HepG2 (cell line): ENCODE results near the gene LAMB2. TPM values are rescaled to one million over a fixed set of nuclear protein-coding genes. Genes with fewer than 3 reads are reported as not detected.

Experiments
- ATAC-seq: fragments of 200-7000 bp; cut with Tn5 transposase; 3 replicates; pipeline ENCODE4 v1.9.1; 2020; ENCODE audit warnings: mild to moderate bottlenecking, moderate library complexity
- BruUV-seq: library from RNA; stranded (reverse); fragments of 400-500 nt; replicated peaks from 2 replicates; lab custom pipeline; 2021; lab: Mats Ljungman, UMichigan
- CTCF ChIA-PET: fragments of 300-600 bp; formaldehyde crosslinking; extraction: SDS; loops from one replicate; lab custom pipeline; 2021; ENCODE audit warnings: low total read pairs, inconsistent platforms, low intra/inter-chr PET ratio; lab: Yijun Ruan, JAX
- POLR2A ChIA-PET: fragments of 350-600 bp; sonication (Branson Sonifier 250); formaldehyde crosslinking; loops from one replicate; lab custom pipeline; 2020; ENCODE audit warnings: antibody characterized with exemption, inconsistent platforms; lab: Yijun Ruan, JAX
- DNase-seq: peaks from one replicate; pipeline ENCODE4 v3.0.0-alpha.2; 2015; ENCODE audit warnings: low spot score
- FAIRE-seq: peaks from 3 replicates; lab custom pipeline; 2011; peaks lifted over from hg19 to GRCh38; lab: Jason Lieb, UNC
- H2AFZ ChIP-seq: one replicate; pipeline ENCODE4 v1.6.1; 2011; ENCODE audit warnings: low read length, inconsistent platforms
- H3K27ac ChIP-seq: fragments of 300-600 bp; 3 replicates; pipeline ENCODE4 v1.8.0; 2011; ENCODE audit warnings: mixed run types, mild to moderate bottlenecking, mixed read lengths, low read length, inconsistent platforms; ENCODE audit not compliant: insufficient read depth; ENCODE audit errors: extremely low read length
- H3K27me3 ChIP-seq, 2 experiments: fragments of 200-600 bp in 1 of 2; 2 replicates in 1 of 2; 3 replicates in 1 of 2; pipeline versions ENCODE4 v1.6.0 to v1.8.0; 2011; ENCODE audit warnings: low read length in 2 of 2, mild to moderate bottlenecking in 2 of 2, moderate library complexity in 2 of 2, inconsistent platforms in 1 of 2; ENCODE audit not compliant: insufficient read depth in 2 of 2, control insufficient read depth in 1 of 2
- H3K36me3 ChIP-seq, 2 experiments: fragments of 200-600 bp in 1 of 2; replicated peaks in 1 of 2; 2 replicates in 1 of 2; 3 replicates in 1 of 2; pipeline versions ENCODE4 v1.5.1 to v1.8.0; 2011; ENCODE audit warnings: low read length in 2 of 2, inconsistent platforms in 1 of 2; ENCODE audit not compliant: insufficient read depth in 2 of 2, control insufficient read depth in 1 of 2
- H3K4me1 ChIP-seq: 2 replicates; pipeline ENCODE4 v1.5.1; 2012; ENCODE audit warnings: low read length, inconsistent platforms; ENCODE audit not compliant: insufficient read depth
- H3K4me2 ChIP-seq: 2 replicates; pipeline ENCODE4 v1.6.0; 2011; ENCODE audit warnings: low read depth, low read length, inconsistent platforms
- H3K4me3 ChIP-seq, 3 experiments: fragments of 200-600 bp in 1 of 3; sonication (generic), shearing (Covaris generic) in 1 of 3; replicated peaks in 1 of 3; 2 replicates each; pipeline ENCODE4 v1.5.1; 2011 to 2016; ENCODE audit warnings: low read length in 3 of 3, inconsistent platforms in 2 of 3, low read depth in 2 of 3, mild to moderate bottlenecking in 2 of 3, control low read depth in 1 of 3, mixed read lengths in 1 of 3; ENCODE audit not compliant: insufficient read depth in 1 of 3
- H3K79me2 ChIP-seq: one replicate; pipeline ENCODE4 v1.6.1; 2011; ENCODE audit warnings: low read length, inconsistent platforms; ENCODE audit not compliant: insufficient read depth
- H3K9ac ChIP-seq: 2 replicates; pipeline ENCODE4 v1.6.0; 2011; ENCODE audit warnings: mild to moderate bottlenecking, low read depth, low read length, inconsistent platforms; ENCODE audit not compliant: insufficient read depth
- H3K9me3 ChIP-seq: 2 replicates; pipeline ENCODE4 v1.5.1; 2012; ENCODE audit warnings: mild to moderate bottlenecking, low read length
- H4K20me1 ChIP-seq: 2 replicates; pipeline ENCODE4 v1.6.0; 2011; ENCODE audit warnings: inconsistent platforms, mild to moderate bottlenecking, low read length, moderate library complexity; ENCODE audit not compliant: insufficient read depth
- DNMT3B ChIP-seq: conservative IDR thresholded peaks from 2 replicates; pipeline ENCODE4 v1.6.1; 2016; ENCODE audit warnings: missing biosample characterization, control low read depth
- HDAC6 ChIP-seq: fragments of 200-600 bp; sonication (generic); IDR thresholded peaks from 2 replicates; pipeline ENCODE4 v1.7.0; 2017; ENCODE audit warnings: mild to moderate bottlenecking, antibody characterized with exemption, low read length, low read depth
- KLF13 ChIP-seq: sonication (generic); formaldehyde crosslinking; IDR thresholded peaks from 2 replicates; pipeline ENCODE4 v1.4.0; 2020; ENCODE audit warnings: mild to moderate bottlenecking, missing genetic modification reagents
- KLF16 ChIP-seq, 2 experiments: sonication (generic) in 1 of 2; formaldehyde crosslinking in 1 of 2; IDR thresholded peaks; 2 replicates each; pipeline versions ENCODE4 v1.6.1 to v1.8.0; 2016 to 2023; ENCODE audit warnings: missing genetic modification reagents in 2 of 2, missing compliant biosample characterization in 1 of 2
- ZNF253 ChIP-seq: sonication (generic); formaldehyde crosslinking; IDR thresholded peaks from 2 replicates; pipeline ENCODE4 v1.8.0; 2022; ENCODE audit warnings: mild to moderate bottlenecking, missing genetic modification reagents, borderline replicate concordance
- WGBS: methylation state at CpG from one replicate; pipeline ENCODE4 v1.1.6; 2017; ENCODE audit warnings: low lambda C conversion rate; 5-methylcytosine and 5-hydroxymethylcytosine counted together
- in situ Hi-C: cut with HindIII; loops from 2 replicates; pipeline ENCODE4 v1.10.0; 2017; ENCODE audit warnings: low pct_unique_long_range_greater_than_20kb; ENCODE audit not compliant: extremely low pct_ligation_motif_present
- intact Hi-C: fragments of 100-400 bp; cut with micrococcal nuclease; formaldehyde crosslinking; loops from one replicate; pipeline ENCODE4 v1.10.0; 2022; ENCODE audit not compliant: unreplicated experiment
- polyA plus RNA-seq, 8 experiments: library from polyadenylated mRNA; depleted of rRNA in 3 of 8; stranded (reverse) in 7 of 8; unstranded in 1 of 8; fragments of >200 nt; fragmentation: Illumina TruSeq in 4 of 8; extraction: Trizol in 4 of 8; gene quantifications; 2 replicates each; pipeline versions ENCODE4 v1.2.1 to v1.2.3, GENCODE V29; 2011 to 2016; ENCODE audit warnings: low read depth in 4 of 8, missing spikeins in 1 of 8, mixed read lengths in 1 of 8; ENCODE audit not compliant: insufficient read depth in 1 of 8
- total RNA-seq, 5 experiments: library from RNA; depleted of rRNA; stranded (reverse); fragments of >200 nt; fragmentation: Illumina TruSeq; extraction: Trizol; gene quantifications; 2 replicates each; pipeline ENCODE4 v1.2.3, GENCODE V29; 2016; ENCODE audit warnings: low read depth in 1 of 5
- TF ChIP-seq, protein P1 (sequence below): sonication (generic); formaldehyde crosslinking; IDR thresholded peaks from 2 replicates; pipeline ENCODE4 v1.4.0; 2020; ENCODE audit warnings: missing genetic modification reagents
- TF ChIP-seq, protein P2 (sequence below): sonication (generic); formaldehyde crosslinking; IDR thresholded peaks from 2 replicates; pipeline ENCODE4 v1.4.0; 2020; ENCODE audit warnings: mild to moderate bottlenecking, missing genetic modification reagents, borderline replicate concordance
- TF ChIP-seq, protein P3 (sequence below): sonication (generic); formaldehyde crosslinking; IDR thresholded peaks from 2 replicates; pipeline ENCODE4 v1.8.1; 2023; ENCODE audit warnings: mild to moderate bottlenecking, inconsistent platforms, moderate library complexity, missing genetic modification reagents, borderline replicate concordance
- TF ChIP-seq, protein P4 (sequence below): sonication (generic); formaldehyde crosslinking; IDR thresholded peaks from 2 replicates; pipeline ENCODE4 v1.4.0; 2020; ENCODE audit warnings: missing genetic modification reagents

LAMB2 gene
- total and polyA plus RNA-seq, 2 of the 13 experiments (the other 11 are each of a cell fraction or from before 2014, with no cell fraction given): 208 to 443 TPM

DNA sequence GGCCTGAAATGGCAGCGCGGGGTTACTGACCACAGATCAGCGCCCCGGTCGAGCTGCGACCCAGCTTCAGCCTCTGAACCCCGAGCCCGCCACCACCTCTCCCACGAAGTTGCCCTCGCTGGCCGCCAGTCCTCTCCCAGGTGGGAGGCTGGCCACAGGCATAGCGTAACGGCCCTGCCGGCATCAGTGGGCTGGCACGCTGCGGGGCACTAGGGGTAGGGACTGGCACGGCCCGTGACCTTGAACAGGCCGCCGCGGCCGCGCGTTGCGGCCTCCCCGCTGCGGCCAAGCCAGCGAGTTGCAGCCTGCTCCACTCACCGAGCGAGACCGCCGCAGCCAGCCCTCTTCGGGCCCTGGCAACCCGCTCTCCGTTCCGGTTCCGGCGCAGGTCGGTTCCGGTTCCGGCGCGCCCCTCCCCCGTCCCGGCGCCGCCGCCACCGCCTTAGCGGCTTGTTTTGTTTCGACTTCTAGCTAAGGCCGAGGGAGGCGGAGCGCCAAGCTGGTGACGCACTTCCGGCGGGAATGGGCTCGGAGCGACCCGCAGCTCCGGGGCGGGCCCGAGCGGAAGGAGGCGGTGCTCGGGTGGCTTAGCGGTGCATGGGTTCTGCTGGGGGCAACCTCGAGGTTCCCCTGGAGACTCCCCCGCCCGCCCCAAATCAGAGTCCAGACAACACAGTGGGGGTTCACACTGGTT, 12.3 kb downstream of the LAMB2 start, which contains the start of gene USP19 (continued):
- TF ChIP-seq, protein P1, sequence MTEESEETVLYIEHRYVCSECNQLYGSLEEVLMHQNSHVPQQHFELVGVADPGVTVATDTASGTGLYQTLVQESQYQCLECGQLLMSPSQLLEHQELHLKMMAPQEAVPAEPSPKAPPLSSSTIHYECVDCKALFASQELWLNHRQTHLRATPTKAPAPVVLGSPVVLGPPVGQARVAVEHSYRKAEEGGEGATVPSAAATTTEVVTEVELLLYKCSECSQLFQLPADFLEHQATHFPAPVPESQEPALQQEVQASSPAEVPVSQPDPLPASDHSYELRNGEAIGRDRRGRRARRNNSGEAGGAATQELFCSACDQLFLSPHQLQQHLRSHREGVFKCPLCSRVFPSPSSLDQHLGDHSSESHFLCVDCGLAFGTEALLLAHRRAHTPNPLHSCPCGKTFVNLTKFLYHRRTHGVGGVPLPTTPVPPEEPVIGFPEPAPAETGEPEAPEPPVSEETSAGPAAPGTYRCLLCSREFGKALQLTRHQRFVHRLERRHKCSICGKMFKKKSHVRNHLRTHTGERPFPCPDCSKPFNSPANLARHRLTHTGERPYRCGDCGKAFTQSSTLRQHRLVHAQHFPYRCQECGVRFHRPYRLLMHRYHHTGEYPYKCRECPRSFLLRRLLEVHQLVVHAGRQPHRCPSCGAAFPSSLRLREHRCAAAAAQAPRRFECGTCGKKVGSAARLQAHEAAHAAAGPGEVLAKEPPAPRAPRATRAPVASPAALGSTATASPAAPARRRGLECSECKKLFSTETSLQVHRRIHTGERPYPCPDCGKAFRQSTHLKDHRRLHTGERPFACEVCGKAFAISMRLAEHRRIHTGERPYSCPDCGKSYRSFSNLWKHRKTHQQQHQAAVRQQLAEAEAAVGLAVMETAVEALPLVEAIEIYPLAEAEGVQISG (CRISPR knock-in tag): peak; percentile 94

DNA sequence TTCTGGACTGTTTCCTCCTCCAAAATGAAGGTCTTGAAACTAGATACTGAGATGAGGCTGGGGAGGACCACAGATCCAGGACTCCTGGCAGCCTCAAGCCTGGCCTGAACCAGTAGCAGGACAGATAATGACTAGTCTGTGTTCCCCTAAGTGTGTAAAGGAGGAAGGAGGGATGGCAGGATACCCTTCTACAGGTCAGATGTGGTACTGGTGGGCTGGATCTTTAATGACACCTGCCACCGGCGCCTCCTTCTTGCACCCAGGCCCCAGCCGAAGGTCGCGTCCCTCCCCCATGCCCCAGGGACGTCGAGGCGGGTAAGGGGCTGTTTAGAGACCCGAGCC, 12.8 kb downstream of the LAMB2 start:
- Histone ChIP-seq H3K9ac (peak overlapping the region; percentile 97), H3K79me2 (peaks cover 14% of the 10 kb centered on the region), H3K4me1 (peaks cover 19% of the 10 kb centered on the region), H2AFZ (no peak overlapping the region), H3K27me3 (no peaks in the 10 kb centered on the region; a peak in 1 of 5 replicates), H3K9me3 (no peaks in the 10 kb centered on the region), H4K20me1 (no peaks in the 10 kb centered on the region), H3K36me3 (peaks cover 37 to 55% of the 10 kb centered on the region in 2 experiments), H3K4me3 (peak overlapping the region; percentile 76 to 100 (median 95)), H3K4me2 (peak overlapping the region; percentile 96), H3K27ac (peak overlapping the region; percentile 84)
- ChIA-PET POLR2A (interaction anchor here (1.0 to 4.3 kb wide), 9 partner anchors 13 to 239 kb away, joined by 3 to 110 read pairs (median 12); partner anchors contain the start of genes GPX1, IMPDH2, LAMB2 and QARS1), CTCF (no interaction called here)
- in situ Hi-C loops (no loop called here), intact Hi-C loops (loop anchor here (2.0 kb wide), 1 partner anchor 15 kb away; the partner anchor contains the start of gene QARS1)
- no peak for DNase-seq
- FAIRE-seq: no peak
- 3% methylated on average over 6 of the region's 9 CpGs for WGBS
- BruUV-seq: no TSS peak
- peak; percentile 4 for ATAC-seq
- TF ChIP-seq, protein P2, sequence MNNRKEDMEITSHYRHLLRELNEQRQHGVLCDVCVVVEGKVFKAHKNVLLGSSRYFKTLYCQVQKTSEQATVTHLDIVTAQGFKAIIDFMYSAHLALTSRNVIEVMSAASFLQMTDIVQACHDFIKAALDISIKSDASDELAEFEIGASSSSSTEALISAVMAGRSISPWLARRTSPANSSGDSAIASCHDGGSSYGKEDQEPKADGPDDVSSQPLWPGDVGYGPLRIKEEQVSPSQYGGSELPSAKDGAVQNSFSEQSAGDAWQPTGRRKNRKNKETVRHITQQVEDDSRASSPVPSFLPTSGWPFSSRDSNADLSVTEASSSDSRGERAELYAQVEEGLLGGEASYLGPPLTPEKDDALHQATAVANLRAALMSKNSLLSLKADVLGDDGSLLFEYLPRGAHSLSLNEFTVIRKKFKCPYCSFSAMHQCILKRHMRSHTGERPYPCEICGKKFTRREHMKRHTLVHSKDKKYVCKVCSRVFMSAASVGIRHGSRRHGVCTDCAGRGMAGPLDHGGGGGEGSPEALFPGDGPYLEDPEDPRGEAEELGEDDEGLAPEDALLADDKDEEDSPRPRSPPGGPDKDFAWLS (CRISPR knock-in tag): 0 out of 2 replicates have a peak, but pooled peaks have one; percentile 12
- TF ChIP-seq, protein P3, sequence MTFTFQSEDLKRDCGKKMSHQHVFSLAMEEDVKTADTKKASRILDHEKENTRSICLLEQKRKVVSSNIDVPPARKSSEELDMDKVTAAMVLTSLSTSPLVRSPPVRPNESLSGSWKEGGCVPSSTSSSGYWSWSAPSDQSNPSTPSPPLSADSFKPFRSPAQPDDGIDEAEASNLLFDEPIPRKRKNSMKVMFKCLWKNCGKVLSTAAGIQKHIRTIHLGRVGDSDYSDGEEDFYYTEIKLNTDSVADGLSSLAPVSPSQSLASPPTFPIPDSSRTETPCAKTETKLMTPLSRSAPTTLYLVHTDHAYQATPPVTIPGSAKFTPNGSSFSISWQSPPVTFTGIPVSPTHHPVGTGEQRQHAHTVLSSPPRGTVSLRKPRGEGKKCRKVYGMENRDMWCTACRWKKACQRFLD (CRISPR knock-in tag): no peak
- TF ChIP-seq DNMT3B (CRISPR knock-in tag) (no peak), KLF16 (CRISPR knock-in tag; IDR thresholded peaks at IDR 0.05) (no peak), HDAC6 (no peak), KLF13 (CRISPR knock-in tag) (peak; percentile 44; the same call in 1 of the 2 replicates), ZNF253 (CRISPR knock-in tag) (no peak)
- TF ChIP-seq, protein P4, sequence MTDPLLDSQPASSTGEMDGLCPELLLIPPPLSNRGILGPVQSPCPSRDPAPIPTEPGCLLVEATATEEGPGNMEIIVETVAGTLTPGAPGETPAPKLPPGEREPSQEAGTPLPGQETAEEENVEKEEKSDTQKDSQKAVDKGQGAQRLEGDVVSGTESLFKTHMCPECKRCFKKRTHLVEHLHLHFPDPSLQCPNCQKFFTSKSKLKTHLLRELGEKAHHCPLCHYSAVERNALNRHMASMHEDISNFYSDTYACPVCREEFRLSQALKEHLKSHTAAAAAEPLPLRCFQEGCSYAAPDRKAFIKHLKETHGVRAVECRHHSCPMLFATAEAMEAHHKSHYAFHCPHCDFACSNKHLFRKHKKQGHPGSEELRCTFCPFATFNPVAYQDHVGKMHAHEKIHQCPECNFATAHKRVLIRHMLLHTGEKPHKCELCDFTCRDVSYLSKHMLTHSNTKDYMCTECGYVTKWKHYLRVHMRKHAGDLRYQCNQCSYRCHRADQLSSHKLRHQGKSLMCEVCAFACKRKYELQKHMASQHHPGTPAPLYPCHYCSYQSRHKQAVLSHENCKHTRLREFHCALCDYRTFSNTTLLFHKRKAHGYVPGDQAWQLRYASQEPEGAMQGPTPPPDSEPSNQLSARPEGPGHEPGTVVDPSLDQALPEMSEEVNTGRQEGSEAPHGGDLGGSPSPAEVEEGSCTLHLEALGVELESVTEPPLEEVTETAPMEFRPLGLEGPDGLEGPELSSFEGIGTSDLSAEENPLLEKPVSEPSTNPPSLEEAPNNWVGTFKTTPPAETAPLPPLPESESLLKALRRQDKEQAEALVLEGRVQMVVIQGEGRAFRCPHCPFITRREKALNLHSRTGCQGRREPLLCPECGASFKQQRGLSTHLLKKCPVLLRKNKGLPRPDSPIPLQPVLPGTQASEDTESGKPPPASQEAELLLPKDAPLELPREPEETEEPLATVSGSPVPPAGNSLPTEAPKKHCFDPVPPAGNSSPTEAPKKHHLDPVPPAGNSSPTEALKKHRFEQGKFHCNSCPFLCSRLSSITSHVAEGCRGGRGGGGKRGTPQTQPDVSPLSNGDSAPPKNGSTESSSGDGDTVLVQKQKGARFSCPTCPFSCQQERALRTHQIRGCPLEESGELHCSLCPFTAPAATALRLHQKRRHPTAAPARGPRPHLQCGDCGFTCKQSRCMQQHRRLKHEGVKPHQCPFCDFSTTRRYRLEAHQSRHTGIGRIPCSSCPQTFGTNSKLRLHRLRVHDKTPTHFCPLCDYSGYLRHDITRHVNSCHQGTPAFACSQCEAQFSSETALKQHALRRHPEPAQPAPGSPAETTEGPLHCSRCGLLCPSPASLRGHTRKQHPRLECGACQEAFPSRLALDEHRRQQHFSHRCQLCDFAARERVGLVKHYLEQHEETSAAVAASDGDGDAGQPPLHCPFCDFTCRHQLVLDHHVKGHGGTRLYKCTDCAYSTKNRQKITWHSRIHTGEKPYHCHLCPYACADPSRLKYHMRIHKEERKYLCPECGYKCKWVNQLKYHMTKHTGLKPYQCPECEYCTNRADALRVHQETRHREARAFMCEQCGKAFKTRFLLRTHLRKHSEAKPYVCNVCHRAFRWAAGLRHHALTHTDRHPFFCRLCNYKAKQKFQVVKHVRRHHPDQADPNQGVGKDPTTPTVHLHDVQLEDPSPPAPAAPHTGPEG: no peak
